Activated CD8-positive, alpha-beta memory T cell treated with anti-CD3 and anti-CD28 coated beads for 36 hours (primary cell): ENCODE data around the gene ZNF334. TPM values are rescaled to one million over a fixed set of nuclear protein-coding genes. Genes with fewer than 3 reads are reported as not detected.

Experiments
- CTCF ChIA-PET: fragments of 350-600 bp; sonication (Branson Sonifier 250); formaldehyde crosslinking; loops from one replicate; lab custom pipeline; 2021; ENCODE audit warnings: antibody characterized with exemption; lab: Charles Lee
- POLR2A ChIA-PET: fragments of 350-600 bp; sonication (Branson Sonifier 250); formaldehyde crosslinking; loops from one replicate; lab custom pipeline; 2021; ENCODE audit warnings: antibody characterized with exemption; lab: Charles Lee
- total RNA-seq, 2 experiments: library from RNA; stranded (reverse); gene quantifications; one replicate each; pipeline ENCODE4 v1.2.3, GENCODE V29; 2021

ZNF334 gene
- total RNA-seq, 2 experiments from 2014 or later, result 2.3 to 2.6 TPM

GRCh38 chr20:46507760-46508407, 5.5 kb downstream of the ZNF334 start:
- POLR2A ChIA-PET, result no interaction called here
- CTCF ChIA-PET, result no interaction called here

- CTCF ChIA-PET, result interaction anchor here (0.6 kb wide), 1 partner anchor 36 kb away, joined by 3 read pairs; no protein-coding TSS in a partner anchor
- POLR2A ChIA-PET, result no interaction called here
Measured at GRCh38 chr20:46505506-46505905, 7.9 kb downstream of the ZNF334 start.

GRCh38 chr20:46501961-46502360, 11.4 kb downstream of the ZNF334 start:
- POLR2A ChIA-PET, result no interaction called here
- CTCF ChIA-PET, result no interaction called here

- ChIA-PET POLR2A (no interaction called here), CTCF (no interaction called here)
Measured at GRCh38 chr20:46501337-46501942, 11.9 kb downstream of the ZNF334 start.

- ChIA-PET CTCF (no interaction called here), POLR2A (no interaction called here)
Measured at GRCh38 chr20:46494077-46494476, 19.3 kb downstream of the ZNF334 start.

- CTCF ChIA-PET, result no interaction called here
- POLR2A ChIA-PET, result no interaction called here
Measured at GRCh38 chr20:46491354-46491753, 22.0 kb downstream of the ZNF334 start.

GRCh38 chr20:46488451-46488850, 24.9 kb downstream of the ZNF334 start:
- CTCF ChIA-PET, result no interaction called here
- POLR2A ChIA-PET, result no interaction called here

- ChIA-PET POLR2A (no interaction called here), CTCF (no interaction called here)
Measured at GRCh38 chr20:46487628-46488027, 25.7 kb downstream of the ZNF334 start.

GRCh38 chr20:46485431-46485830, 27.9 kb downstream of the ZNF334 start:
- ChIA-PET POLR2A (no interaction called here), CTCF (interaction anchor here (1.4 kb wide), 1 partner anchor 28 kb away, joined by 4 read pairs; the partner anchor contains the start of gene ZNF334)

GRCh38 chr20:46484954-46485353, 28.4 kb downstream of the ZNF334 start:
- POLR2A ChIA-PET, result no interaction called here
- CTCF ChIA-PET, result interaction anchor here (1.4 kb wide), 1 partner anchor 28 kb away, joined by 4 read pairs; the partner anchor contains the start of gene ZNF334

- CTCF ChIA-PET, result interaction anchor here (1.4 kb wide), 1 partner anchor 29 kb away, joined by 4 read pairs; the partner anchor contains the start of gene ZNF334
Measured at GRCh38 chr20:46483879-46484278, 29.5 kb downstream of the ZNF334 start.

GRCh38 chr20:46482864-46483263, 30.5 kb downstream of the ZNF334 start:
- ChIA-PET POLR2A (no interaction called here), CTCF (no interaction called here)

More at GRCh38 chr20:46483879-46484278, 29.5 kb downstream of the ZNF334 start:
- POLR2A ChIA-PET, result no interaction called here

- ChIA-PET CTCF (no interaction called here), POLR2A (no interaction called here)
Measured at GRCh38 chr20:46477640-46478039, 35.7 kb downstream of the ZNF334 start.

- CTCF ChIA-PET, result no interaction called here
- POLR2A ChIA-PET, result no interaction called here
Measured at GRCh38 chr20:46477225-46477624, 36.1 kb downstream of the ZNF334 start.

GRCh38 chr20:46468508-46468907, 44.9 kb downstream of the ZNF334 start:
- ChIA-PET POLR2A (no interaction called here), CTCF (no interaction called here)

- ChIA-PET POLR2A (no interaction called here), CTCF (no interaction called here)
Measured at GRCh38 chr20:46464451-46464850, 48.9 kb downstream of the ZNF334 start.

GRCh38 chr20:46463852-46464251, 49.5 kb downstream of the ZNF334 start:
- ChIA-PET POLR2A (no interaction called here), CTCF (no interaction called here)

- POLR2A ChIA-PET, result no interaction called here
- CTCF ChIA-PET, result no interaction called here
Measured at GRCh38 chr20:46461808-46462207, 51.6 kb downstream of the ZNF334 start.

- ChIA-PET POLR2A (no interaction called here), CTCF (no interaction called here)
Measured at GRCh38 chr20:46458866-46459750, 54.3 kb downstream of the ZNF334 start.
